NCI-H2029 treated with DMSO at 0.1 percent for 48 hours (cell line): Measurements from ENCODE around the gene THSD4.
"Not testable (repeated sequence)": the region's sequence is repeated elsewhere in the genome, so short reads cannot be mapped to it uniquely, and the experiment has no call there.

Source experiments
- DNase-seq: peaks from one replicate; lab custom pipeline; 2025; lab: John Stamatoyannopoulos, UW

THSD4 gene

DNA sequence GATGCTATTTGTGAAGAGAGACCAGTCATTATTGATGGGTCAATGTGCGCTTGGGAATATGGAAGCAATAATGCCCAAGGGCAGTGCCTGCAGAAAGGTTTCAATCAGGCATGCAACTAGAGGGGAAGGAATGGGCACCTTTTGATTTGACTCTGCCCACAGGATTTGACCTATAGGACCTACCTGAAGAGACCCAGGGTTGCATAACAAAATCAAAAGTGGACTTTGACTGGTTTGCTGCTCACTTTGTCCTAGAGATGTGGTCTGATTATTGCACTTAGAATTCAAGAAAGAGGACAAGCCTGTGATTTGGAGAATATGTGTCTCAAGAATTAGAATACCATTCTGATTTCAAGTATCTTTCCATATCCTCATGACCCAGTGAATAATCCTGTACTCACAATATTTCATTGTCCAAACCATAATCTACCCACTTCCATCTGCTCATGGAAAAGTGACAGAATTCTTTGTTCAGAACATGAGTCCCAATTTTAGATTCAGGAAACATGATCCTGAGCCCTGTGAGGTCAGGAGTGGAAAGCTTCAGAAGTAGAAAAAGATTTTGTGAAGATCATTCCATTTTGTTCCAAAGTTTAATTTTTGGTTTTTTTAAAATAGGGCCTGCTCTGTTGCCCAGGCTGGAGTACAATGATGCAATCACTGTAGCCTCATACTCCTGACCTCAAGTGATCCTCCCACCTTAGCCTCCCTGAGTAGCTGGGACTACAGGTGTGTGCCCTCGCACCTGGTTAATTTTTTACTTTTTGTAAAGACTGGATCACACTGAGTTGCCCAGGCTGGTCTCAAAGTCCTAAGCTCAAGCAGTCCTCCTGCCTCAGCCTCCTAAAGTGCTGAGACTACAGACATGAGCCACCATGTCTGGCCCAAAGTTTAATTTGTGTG, 543.8 kb downstream of the THSD4 start:
- DNase-seq = no peak

DNA sequence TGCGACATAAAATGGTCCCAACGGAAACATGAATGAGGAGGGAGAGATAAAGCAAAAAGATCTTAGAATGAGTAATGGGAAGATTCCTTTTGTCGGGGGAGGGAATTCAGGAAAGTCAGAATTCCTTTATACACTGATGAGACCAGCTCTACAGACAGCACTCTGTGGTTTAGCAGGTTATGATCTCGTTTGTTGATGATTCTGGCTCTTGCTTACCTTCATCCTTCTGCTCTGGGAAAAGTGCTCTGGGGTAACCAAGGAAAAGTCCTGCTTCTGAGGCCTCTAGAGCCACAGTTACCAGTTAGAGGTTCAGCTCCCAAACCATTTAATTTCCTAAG, 544.4 kb downstream of the THSD4 start:
- no peak for DNase-seq

DNA sequence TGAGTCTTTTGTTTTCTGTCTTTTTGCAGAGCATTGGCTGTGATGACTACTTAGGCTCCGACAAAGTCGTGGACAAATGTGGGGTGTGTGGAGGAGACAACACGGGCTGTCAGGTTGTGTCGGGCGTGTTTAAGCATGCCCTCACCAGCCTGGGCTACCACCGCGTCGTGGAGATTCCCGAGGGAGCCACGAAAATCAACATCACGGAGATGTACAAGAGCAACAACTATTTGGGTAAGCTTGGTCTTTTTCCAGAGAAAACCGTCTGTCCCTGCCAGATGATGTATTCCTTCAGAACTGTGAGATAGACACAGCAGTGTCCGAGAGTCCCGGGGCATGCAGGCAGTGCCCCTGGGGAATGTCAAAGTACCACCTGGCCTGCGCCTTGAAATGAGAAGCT, 545.2 kb downstream of the THSD4 start:
- DNase-seq = no peak

DNA sequence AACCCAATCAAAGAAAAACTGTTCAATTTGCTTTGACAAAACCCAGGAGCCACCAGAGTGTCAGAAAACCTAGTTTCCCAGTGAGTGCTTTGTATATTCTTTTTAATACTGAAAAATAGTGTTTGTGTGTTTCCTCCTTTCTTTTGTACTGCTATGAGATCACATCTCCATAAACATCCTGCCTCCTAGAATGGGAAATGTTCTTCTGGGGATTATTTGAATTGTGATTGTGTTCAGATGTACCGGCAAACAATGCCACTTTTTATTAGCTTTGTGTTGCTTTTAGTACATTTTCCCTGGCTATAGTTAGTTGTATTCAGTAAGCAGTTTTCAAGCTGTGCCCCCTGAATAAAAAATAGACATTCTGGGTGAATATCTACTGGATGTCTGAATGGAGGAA, 547.0 kb downstream of the THSD4 start:
- no peak for DNase-seq

DNA sequence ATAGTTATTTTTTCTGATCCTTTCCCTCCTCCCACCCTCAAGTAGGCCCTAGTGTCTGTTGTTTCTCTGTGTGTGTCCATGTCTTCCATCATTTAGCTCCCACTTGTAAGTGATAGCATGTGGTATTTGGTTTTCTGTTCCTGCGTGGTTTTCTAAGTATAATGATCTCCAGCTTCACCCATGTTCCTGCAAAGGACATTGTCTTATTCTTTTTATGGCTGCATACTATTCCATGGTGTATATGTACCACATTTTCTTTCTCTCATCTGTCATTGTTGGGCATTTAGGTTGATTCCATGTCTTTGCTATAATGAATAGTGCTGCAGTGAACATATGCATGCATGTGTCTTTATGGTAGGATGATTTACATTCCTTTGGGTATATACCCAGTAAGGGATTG, 549.4 kb downstream of the THSD4 start:
- no peak for DNase-seq

DNA sequence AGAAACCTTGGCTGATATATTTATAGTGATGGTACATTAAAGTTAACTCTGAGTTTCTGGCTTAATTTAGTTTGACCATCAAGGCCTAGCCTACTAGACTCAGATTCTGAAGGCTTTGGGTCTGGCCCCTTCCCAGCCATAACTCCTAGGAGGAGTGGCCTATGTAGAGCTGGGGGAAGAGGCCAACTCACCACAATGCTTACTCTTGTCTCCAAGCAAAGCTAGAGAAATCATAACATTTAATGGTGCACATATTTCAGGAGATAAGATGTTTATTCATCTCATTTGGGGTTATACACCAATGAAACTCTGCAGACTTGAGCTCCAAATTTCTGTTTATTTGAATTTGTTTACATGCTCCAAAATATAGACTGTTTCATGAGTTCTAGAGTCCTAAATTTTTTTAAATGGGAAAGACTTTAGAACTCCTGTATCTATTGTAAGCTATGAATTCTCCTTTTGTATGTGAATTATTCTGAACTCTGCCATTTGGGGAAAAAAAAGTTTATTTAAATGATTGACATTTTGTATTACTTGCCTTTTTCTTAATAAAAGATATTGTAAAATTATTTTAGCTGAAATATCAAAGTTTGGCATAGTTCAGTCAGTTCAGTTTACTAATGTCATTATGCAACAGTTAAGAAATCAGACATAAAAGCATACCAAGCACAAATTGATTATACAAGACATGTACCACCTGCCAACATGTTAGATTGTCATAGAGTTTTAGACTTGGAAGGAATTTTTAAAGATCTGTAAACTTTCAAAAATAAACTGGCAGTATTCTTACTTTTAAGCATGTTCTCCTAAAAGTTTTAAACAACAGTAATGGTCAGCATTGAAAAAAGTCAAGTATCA, 551.7 kb downstream of the THSD4 start:
- no peak for DNase-seq

DNA sequence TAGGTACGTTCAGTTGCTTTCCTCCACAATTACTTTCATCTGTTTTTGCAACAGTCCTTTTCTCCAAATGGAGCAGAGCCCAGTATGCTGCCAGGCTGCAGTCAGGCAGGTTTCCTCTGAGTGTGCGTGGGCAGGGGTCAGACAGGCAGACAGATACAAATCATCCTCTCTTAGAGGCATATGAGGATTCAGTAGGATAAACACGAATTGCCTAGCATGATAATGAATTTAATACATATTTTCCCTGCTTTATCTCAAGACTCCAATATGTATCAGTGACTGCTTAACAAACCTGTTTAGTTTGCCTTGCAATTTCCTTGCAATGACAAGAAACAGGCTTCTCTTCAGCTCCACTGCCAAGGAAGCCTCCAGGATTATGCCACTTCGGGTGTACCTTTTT, 554.4 kb downstream of the THSD4 start:
- no peak for DNase-seq

DNA sequence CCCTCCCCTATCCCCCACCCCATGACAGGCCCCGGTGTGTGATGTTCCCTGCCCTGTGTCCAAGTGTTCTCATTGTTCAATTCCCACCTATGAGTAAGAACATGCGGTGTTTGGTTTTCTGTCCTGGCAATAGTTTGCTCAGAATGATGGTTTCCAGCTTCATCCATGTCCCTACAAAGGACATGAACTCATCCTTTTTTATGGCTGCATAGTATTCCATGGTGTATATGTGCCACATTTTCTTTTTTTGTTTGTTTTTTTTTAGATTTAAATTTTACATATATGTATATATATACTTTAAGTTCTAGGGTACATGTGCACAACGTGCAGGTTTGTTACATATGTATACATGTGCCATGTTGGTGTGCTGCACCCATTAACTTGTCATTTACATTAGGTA, 555.0 kb downstream of the THSD4 start:
- not testable (repeated sequence) for DNase-seq

DNA sequence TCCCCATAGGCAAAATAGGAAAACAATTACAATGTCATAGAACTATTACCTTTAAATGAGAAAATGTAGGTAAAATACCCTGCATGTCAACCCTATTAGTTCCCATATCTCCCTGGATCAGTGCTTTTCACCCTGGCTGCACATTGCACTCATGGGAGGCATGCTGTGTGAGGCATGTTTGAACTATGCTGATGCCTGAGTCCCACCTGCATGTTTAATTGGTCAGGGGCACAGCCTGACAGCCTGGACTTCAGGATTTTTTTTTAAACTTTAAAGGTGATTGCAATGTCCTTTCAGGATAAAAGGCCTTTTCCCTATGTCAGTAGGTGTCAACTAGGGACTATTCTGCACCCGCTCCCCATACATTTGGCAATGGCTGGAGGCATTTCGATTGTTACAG, 559.1 kb downstream of the THSD4 start:
- no peak for DNase-seq

DNA sequence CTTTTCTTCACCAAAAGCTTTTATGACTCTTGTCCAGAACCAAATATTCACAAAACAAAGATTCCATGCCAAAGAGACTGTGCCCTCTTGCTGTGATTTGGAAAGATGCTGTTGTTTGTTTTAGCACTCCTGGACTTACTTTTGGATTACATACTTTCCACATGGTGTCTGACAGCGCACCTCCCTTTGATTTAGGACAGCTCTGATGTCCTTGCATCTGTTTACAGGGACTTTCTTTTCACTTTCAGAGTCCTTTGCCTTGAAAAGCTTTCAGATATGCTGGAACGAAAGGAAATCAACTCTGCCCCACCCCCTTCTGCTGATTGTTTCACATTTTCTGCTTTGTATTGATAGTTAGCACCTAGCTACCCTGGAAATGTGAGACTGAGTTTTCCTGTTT, 562.1 kb downstream of the THSD4 start:
- no peak for DNase-seq

DNA sequence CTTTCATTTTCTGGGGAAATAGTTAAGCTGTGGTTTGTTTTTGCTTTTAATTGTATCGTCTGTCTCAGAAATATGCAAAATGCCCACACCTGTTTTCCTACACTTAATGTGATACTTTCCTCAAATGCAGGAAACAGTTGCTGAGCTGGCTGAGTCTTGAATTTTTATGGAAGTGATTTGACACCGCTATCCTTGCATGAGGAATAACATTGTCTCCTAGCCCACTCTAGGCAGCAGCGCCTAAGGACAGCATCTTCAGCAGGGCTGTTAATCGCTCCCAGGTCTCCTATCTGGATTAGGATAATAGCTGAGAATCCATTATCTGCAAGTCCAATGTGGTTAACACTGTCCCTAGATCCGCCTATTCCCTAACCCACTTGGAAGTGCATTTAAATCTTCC, 562.5 kb downstream of the THSD4 start:
- no peak for DNase-seq

DNA sequence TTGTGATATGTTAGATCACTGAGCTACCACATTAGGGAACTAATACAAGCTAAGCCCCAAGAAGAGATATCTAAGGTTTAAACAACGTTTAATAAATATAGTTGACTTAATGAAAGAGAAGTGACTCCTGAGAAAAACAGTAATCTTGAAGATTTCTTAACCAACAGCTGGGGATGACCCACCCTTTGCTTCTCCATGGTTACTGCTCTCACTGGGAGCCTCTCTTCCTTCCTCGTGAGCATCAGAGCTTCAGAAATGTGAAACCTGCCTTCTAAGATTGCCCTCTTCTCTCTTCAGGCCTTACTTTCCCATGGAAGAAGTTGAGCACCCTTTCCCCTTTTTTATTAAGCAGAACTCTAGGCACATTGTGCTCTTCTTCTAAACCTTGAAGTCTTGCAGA, 562.9 kb downstream of the THSD4 start:
- DNase-seq = no peak

DNA sequence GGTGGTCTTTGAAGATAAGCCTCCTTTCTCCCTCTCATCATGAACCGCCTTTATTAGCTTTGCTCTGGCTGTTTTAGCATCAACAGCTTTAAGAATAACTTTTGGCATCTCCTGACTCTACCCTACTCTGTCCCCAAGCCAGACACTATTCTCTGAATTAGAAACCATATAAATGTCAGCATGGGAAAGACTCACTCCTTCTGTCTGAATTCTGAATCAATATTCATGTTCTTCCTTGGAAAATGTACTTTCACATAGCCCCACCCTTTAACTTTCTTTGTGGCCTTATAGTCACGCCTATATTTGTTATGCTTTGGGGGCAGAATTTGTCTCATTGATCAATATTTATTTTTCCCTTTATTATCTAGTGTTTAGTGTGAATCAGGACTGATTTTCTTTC, 563.3 kb downstream of the THSD4 start:
- DNase-seq = no peak

DNA sequence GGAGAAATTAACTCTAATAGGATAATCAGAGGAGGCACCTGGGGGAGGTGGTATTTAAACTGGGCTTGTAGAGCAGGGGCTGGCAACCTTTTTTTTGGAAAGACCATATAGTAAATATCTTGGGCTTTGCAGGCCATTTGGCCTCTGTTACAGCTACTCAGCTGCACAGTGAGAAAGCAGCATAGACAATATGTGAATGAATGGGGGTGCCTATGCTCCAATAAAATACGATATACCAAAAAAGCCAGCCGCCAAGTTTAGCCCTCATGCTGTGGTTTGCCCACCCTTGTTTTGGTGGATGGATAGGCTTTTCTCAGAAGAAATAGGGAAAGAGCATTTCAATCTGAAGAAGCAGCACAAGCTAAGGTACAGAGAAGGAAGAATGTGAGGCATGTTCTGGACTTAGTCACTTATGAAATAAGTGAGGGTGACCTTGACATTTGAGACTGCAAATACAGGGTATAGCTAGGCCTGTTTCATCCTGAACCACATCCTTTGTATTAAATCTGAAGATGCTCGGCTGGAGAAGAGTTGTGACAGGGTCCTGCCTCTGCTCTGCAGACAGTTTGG, 564.0 kb downstream of the THSD4 start:
- DNase-seq = no peak

DNA sequence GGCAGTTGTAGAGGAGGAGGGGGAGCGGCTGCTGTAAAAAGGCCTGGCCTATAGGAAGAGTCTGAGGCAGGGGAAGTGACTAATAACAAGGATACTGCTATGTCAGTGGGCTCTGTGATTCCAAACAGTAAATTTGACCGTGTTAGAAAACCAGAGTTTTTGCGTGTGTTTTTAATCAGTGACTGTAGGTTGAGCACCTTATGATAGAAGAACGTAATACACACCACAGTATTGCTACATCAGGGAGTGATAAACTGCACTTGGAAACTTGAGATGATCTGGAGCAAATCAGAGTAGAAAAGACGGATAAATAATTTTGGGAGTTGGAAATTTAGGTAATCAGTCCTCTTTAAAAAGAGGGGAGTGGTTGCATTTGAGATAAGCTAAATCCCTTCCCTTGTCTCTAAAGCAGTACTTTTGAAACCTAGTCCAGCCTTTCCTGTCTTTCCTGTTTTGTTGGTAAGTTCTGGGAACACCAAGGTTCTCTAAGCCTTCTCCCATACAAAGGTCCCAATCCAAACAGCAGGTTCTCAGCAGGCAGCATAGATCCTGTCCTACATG, 564.6 kb downstream of the THSD4 start:
- no peak for DNase-seq

DNA sequence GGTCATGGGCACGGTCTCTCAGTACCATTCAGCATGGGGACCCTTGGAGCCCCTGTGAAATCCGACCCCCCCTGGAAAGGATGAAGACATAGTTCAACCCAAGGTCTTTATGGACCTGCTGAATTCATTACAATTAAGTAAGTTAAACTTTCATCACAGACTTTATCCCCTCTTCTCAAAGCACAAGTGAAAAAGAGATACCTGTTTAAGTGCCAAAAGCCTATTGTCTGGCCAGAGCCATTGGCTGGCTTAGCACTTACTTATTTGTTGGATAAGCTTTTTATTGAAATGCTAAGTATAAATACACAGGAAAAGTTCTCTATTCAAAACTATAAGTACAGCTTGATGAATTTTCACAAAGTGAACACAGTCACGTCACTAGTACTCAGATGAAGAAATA, 566.7 kb downstream of the THSD4 start:
- DNase-seq = no peak

DNA sequence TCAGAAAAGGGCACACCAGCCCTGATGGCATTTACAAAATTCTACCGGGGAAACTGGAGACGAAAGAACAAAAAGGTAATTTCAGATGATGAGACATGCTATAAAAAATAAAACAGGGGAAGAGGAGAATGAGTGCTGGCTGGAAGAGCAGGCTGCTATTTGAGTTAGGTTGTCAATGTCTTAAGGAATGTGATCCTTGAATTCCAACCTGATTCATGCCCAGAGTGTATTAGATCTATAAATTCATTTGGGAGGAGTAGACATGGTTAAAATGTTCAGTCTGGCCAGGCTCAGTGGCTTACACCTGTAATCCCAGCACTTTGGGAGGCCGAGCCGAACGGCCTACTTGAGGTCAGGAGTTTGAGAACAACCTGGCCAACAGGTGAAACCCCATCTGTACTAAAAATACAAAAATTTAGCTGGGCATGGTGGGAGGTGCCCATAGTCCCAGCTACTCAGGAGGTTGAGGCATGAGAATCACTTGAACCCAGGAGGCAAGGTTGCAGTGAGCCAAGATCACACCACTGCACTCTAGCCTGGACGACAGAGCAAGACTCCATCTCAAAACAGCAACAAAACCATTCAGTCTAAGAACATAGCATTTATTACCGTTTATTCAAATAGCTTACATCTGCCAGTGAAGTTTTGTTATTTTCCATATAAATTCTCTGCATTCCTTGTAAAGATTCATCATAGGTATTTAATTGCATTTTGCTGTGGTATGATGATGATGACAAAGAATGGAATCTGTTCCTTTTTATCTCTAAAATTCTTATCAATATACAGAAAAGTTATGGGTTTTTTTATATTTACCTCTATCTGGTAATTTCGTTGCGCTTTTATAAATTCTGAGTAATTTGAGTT, 568.4 kb downstream of the THSD4 start:
- no peak for DNase-seq

DNA sequence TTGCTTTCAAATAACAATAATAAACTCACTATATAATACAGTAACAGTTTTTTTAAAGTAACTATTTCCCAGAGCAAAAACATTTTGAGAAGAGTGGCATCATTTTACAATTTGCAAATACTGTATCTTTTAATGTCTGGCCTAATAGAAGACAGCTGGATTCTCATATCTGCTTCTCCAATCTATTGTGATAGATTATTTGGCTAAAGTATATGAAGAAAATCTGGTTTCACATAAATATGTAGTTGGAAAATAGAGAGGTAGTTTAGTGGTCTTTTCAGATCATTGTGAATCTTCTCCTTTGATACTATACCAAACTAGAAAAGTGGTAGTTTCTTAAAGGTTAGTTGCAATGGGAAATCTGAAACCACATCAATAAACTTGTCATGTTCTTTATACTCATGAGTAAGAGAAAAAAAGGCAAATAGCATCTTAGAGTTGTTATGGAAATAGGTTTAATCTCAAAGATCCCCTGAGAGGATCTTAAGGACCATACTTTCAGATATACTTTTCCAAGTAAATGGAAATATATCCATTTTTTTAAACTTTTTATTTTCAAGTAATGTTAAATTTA, 570.2 kb downstream of the THSD4 start:
- DNase-seq = no peak

DNA sequence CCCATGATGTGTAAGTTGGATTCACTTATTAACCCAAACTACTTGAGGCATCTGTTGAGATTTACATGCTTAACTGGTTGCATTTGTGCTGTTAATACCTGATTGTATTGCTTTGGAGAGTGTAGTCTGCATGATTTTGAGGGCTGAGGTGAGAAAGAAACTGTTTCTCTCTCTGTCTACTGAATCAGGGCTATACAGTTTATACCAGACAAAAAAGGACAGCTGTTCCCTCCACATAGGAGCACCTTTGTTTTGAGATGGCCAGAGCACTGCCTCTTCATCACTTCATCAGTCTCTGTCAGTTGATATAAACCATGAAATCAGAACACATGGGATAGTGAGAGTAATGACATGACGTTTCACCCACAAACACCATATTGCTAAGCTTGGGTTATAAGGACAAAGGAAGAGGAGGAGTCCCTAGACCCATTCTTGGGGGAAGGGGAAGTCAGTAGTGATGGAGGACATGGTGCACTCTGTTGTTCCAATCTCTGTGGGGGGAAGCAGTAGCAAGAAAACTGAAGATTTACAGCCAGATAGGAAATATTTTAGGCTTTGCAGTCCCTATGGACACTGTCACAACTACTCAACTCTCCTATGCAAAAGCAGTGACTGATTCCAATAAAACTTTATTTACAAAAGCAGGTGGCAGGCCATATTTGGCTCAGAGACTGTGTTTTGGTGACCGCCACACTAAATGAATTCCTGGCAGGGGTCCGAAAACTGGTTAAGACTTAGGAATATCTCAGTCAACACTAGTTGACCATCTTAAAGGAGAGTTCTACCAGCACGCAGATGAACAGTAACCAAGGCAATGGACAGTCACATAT, 571.2 kb downstream of the THSD4 start:
- no peak for DNase-seq

DNA sequence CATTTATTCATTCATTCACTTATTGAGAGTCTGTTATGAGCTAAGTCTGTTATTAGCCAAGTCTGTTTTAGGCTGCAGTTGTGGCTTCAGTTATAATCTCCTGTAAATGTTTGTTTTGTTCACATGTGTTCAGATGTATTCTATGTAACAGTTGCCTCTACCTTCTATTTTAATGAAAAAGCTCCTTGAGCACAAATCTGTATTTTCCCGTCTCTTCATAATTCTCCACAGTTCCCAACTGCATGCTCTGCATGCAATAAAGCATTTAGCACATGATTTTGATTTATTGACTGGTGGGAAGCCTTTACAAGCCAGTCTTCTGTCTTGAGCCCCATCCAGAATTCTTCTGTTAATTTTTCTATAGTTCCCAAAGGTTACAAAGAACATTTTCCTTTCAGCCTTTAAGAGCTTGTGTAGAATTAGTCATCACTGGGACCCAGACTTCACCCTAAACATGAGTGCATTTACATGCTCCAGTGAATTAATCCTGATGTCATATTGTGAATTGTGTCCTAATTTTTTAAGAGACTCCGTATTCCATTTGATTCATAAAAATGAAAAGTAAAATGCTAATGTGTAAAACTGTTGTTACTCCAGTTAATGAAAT, 572.7 kb downstream of the THSD4 start:
- no peak for DNase-seq
